CD4-positive, alpha-beta T cell treated with Interleukin-21 for 1 hour (primary cell): ENCODE results near the gene NECAB2.
A peak's percentile ranks its signal among the peaks of the same experiment; 100 is the strongest.

ENCODE experiments used
- DNase-seq: peaks from one replicate; pipeline ENCODE4 v3.0.0-alpha.2; 2020

NECAB2 gene

GRCh38 chr16:83994703-83995102 is 26.7 kb downstream of the NECAB2 start:
- DNase-seq: no peak

DNA sequence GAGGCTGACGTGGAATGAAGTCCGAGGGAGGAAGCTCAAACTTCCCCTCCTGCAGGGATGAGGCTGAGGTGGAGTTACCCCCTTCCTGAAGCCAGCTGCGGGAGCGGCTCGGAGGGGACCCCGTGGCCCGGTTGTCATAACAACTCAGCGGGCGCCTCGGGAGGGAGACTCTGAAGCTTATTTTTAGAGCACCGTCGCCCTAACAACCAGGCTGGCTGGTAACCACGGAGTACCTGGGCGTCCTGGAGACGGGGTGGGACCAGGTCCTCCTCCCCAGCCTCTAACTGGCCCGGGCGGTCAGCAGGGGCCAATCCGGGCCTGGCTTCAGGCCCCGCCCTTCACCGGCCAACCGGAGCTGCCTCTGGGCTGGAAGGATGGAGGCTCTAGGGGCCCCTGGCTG is 27.7 kb downstream of the NECAB2 start:
- DNase-seq: no peak

DNA sequence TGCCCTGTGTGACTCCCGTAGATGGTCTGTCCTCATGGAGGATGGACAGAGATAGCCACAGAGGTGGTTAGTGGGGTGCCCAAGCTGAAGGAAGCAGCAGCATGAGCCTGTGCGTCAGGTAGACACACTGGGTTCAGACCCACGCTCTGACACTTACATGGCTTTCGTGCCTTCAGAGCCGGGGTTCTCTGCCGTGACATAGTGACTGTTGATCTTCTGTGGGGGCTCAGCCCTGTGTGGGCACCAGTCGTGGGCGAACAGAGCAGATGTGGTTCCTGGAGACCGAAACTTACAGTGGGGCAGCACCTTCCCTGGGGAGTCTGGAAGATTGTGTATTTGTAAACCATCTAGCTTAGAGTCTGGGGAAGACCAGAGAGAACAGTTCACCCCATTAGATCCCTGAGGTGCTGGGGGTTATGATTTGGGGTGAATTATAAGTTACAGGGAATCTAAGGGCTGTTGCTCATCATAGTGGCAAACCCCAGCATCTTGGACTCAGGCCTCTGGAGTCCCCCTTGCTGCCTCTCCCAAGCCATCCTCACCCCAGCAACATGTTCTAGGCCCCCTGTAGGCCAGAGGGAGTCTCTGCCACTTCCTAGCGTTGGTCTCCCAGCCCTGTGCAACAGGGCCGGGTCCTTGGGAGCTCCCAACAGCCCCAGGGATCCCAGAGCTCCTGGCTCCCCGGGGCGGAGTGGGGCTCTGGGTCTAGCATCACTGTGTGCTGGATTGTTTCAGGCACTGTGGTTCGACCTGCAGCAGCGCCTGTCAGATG is 28.6 kb downstream of the NECAB2 start:
- DNase-seq: no peak

- no peak for DNase-seq
Measured at GRCh38 chr16:83998091-83998490, 30.0 kb downstream of the NECAB2 start.

GRCh38 chr16:84000989-84001642 is 33.1 kb downstream of the NECAB2 start:
- DNase-seq: no peak

GRCh38 chr16:84001726-84002125 is 33.7 kb downstream of the NECAB2 start:
- no peak for DNase-seq

- DNase-seq: no peak
Measured at GRCh38 chr16:84003038-84003437, 35.0 kb downstream of the NECAB2 start.

DNA sequence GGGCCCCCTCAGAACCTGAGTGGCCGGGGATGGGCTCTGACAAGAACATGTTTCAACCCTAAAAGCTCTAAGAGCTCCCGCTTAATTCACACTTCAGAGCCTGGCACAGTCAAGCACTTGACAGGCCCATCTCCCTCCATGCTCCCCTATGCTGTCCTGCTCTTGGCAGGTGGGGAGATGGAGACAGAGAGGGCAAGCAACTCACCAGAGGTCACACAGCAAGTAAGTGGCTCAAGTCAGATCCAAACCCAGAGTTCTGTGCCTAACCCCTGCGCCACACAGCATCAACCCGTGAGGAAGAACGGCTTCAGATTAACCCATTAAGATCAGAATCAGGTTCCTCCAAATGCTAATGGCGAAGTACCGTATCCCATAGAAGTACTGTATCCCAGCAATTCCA is 36.4 kb downstream of the NECAB2 start:
- DNase-seq: no peak

GRCh38 chr16:84005391-84005790 is 37.3 kb downstream of the NECAB2 start:
- DNase-seq: no peak

- DNase-seq: no peak
Measured at GRCh38 chr16:84007520-84007919, 39.5 kb downstream of the NECAB2 start.

GRCh38 chr16:84007965-84008364 is 39.9 kb downstream of the NECAB2 start:
- DNase-seq: no peak

- DNase-seq: no peak
Measured at GRCh38 chr16:84009282-84009681, 41.2 kb downstream of the NECAB2 start.

DNA sequence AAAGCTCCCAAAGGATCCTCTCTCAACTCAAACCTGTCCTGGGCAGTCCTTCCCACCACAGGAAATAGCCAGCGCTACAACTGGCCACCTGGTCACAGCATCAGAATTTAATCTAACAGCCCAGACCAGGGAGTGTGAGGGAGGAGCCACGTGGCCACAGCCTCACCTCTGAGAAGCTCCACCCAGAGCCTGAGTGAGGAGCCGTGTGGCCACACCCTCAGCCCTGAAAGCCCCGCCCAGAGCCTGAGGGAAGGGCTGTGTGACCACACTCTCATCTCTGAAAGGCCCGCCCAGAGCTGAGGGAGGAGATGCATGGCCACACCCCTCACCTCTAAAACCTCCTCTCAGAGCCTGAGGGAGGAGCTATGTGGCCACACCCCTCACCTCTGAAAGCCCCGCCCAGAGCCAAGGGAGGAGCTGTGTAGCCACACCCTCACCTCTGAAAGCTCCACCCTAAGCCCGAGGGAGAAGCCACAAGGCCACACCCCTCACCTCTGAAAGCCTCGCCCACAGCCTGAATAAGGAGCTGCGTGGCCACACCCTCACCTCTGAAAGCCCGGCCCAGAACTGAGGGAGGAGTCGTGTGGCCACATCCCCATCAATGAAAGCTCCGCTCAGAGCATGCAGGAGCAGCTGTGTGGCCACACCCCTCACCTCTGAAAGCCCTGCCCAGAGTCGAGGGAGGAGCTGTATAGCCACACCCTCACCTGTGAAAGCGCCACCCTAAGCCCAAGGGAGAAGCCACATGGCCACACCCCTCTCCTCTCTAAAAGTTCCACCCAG is 45.9 kb downstream of the NECAB2 start:
- peak; percentile 49 for DNase-seq

DNA sequence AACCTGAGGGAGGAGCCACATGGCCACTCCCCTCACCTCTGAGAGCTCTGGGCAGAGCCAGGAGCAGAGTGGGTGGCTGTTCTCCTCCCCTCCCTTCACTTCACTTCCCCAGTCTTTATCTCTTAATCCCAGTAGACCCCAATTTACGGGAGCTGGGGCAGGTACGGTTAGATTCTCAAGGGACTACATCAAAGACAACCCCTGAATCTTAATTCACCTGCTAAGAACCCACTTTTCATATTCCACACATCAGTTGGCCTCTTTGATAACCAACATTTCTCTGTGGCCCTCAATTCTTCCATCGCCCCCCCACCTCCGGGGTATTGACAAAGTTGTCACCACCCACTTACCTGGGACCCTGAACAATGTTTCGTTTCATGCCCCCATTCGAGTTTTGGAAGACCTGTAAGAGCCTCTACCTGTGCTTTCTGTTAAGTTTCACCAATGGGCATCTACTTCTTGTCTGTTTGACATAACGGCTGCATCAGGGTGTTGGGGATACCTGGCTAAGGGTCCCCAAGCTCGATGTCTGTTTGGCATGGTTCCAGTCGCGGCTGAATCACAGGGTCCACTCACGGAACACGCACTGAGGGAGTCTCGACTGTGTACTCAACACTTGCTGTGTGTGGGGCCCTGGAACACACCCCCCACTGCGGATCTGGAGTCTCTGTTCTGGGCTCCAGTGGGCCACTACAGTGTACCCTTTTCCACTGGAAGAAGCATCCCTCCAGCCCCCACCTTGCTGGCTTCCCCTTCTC is 46.7 kb downstream of the NECAB2 start:
- DNase-seq: no peak

DNA sequence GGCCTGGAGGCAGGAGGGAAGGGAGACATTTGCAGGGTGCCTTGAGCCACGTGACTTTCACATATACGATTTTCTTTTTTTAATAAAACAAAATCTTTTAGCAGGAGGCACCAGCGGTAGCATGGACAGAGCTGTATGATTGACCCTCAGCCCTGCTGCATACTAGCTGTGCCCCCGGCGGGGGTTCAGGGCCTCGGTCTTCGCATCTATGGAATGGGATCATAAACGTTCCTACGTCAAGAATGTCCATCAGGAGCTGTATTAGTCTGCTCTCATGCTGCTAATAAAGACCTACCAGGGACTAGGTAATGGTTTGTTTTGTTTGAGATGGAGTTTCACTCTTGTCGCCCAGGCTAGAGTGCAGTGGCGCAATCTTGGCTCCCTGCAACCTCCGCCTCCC is 47.4 kb downstream of the NECAB2 start:
- DNase-seq: no peak

DNA sequence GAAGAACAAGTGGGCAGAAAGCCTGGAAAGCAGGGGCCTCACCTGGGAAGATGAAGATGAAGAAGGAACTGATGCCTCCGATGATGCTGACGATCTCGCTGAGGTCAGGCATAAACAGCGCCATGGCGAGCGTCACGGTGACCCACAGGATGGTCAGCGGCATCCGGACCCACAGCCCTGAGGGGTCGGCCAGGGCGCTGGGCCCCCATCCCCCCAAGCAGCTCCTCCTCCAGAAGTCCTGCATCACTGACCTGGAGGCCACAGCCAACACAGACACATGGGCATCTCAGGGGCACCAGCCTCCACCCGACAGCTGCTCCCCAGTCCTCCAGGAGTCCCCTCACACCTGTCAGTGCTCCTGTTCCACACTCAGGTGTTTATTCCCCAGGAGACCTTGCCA is 48.4 kb downstream of the NECAB2 start:
- DNase-seq: no peak

- no peak for DNase-seq
Measured at GRCh38 chr16:84018710-84019109, 50.7 kb downstream of the NECAB2 start.

DNA sequence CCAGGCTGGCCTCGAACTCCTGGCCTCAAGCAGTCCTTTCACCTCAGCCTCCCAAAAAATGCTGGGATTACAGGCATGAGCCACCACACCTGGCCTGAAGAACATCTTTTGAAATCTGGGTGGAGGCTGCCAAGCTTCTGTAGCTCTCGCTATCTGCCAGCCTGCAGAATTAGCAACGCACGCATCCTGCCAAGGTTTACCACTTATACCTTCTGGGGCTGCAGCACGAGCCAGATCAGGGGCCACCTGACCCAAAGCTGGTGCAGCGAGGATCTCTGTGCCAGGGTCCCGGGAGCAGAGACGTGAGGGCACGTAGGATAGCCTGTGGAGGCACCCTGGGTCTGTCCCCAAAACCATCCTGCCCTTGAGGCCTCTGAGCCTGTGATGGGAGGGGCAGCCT is 52.3 kb downstream of the NECAB2 start:
- DNase-seq: no peak

DNA sequence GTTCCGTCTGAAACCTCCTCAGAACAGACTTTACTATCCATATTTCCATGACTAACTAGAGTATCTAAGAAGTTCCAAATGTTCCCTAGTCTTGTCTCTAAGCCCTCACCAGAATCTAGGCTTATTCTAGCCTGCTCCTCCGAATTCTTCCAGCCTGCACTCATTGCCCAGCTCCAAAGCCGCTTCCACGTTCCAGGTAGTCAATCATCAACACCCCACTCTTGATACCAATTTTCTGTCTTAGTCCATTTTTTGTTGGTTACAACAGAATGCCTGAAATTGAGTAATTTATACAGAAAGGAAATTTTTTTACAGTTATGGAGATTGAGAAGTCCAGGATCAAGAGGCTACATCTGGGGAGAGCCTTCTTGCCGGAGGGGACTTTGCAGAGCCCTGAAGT is 53.4 kb downstream of the NECAB2 start:
- no peak for DNase-seq

GRCh38 chr16:84022644-84023043 is 54.6 kb downstream of the NECAB2 start:
- DNase-seq: no peak

- DNase-seq: no peak
Measured at GRCh38 chr16:84024854-84025253, 56.8 kb downstream of the NECAB2 start.

- DNase-seq: no peak
Measured at GRCh38 chr16:84026606-84027005, 58.6 kb downstream of the NECAB2 start.

DNA sequence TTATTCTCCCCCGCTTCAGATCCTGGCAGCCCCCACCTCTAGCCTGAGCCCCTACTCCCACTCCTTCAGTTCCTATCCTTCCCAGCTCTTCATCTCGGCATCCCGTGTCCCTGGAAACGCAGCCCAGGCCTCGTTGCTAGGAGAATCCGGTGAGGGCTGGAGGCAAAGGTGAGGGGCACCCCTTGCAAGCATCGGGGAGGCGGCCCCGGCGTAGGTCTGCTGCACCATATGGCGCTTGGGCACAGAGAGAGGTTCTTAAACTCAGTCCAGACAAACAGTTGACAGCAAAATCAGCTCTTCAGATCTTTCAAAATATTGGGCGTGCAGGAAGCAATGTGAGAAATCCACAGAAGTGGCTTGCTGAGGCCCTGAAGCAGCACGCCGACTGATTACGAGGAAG is 59.6 kb downstream of the NECAB2 start:
- DNase-seq: no peak
